ENCODE results near the gene TTC22.
A peak's percentile ranks its signal among the peaks of the same experiment; 100 is the strongest.

Gene TTC22

GRCh38 chr1:54806931-54807611 lies 5.9 kb upstream of the TTC22 start:
- no peak for DNase-seq

- DNase-seq, result no peak
Measured at GRCh38 chr1:54805981-54806381, 4.9 kb upstream of the TTC22 start.

GRCh38 chr1:54805466-54805865 lies 4.3 kb upstream of the TTC22 start:
- DNase-seq, result no peak

GRCh38 chr1:54804471-54805132 lies 3.5 kb upstream of the TTC22 start:
- DNase-seq, result no peak

- DNase-seq, result no peak
Measured at GRCh38 chr1:54803761-54804470, 2.8 kb upstream of the TTC22 start.

- DNase-seq, result no peak
Measured at GRCh38 chr1:54800041-54800898, 853 bp downstream of the TTC22 start.

- no peak for DNase-seq
Measured at GRCh38 chr1:54798769-54799641, 2.1 kb downstream of the TTC22 start.

GRCh38 chr1:54798206-54798605 lies 2.9 kb downstream of the TTC22 start:
- no peak for DNase-seq

GRCh38 chr1:54796902-54797301 lies 4.2 kb downstream of the TTC22 start:
- DNase-seq, result no peak

- DNase-seq, result no peak
Measured at GRCh38 chr1:54795841-54796468, 5.2 kb downstream of the TTC22 start.

- DNase-seq, result no peak
Measured at GRCh38 chr1:54795356-54795665, 5.8 kb downstream of the TTC22 start.

- DNase-seq, result no peak
Measured at GRCh38 chr1:54794451-54795355, 6.4 kb downstream of the TTC22 start.

GRCh38 chr1:54792686-54793282 lies 8.3 kb downstream of the TTC22 start:
- no peak for DNase-seq

GRCh38 chr1:54791880-54792522 lies 9.1 kb downstream of the TTC22 start:
- DNase-seq, result peak in 1 of 4 experiments; percentile 31

GRCh38 chr1:54788459-54788858 lies 12.7 kb downstream of the TTC22 start:
- no peak for DNase-seq

GRCh38 chr1:54787604-54788003 lies 13.5 kb downstream of the TTC22 start:
- no peak for DNase-seq

GRCh38 chr1:54786778-54787177 lies 14.3 kb downstream of the TTC22 start:
- no peak for DNase-seq

GRCh38 chr1:54784066-54784465 lies 17.1 kb downstream of the TTC22 start:
- no peak for DNase-seq

- DNase-seq, result no peak
Measured at GRCh38 chr1:54782588-54782987, 18.5 kb downstream of the TTC22 start.

- no peak for DNase-seq
Measured at GRCh38 chr1:54782156-54782555, 19.0 kb downstream of the TTC22 start.
